Neuron (in vitro differentiated cells): ENCODE results near the gene CACNA1H.
"Not testable (repeated sequence)": the region's sequence is repeated elsewhere in the genome, so short reads cannot be mapped to it uniquely, and the experiment has no call there.

Experiments used
- H2AFZ ChIP-seq: one replicate; pipeline ENCODE4 v1.6.1; 2013; ENCODE audit warnings: low read depth, mild to moderate bottlenecking, inconsistent platforms, low read length, moderate library complexity
- H3K27me3 ChIP-seq: one replicate; pipeline ENCODE4 v1.6.1; 2013; ENCODE audit warnings: low read length; ENCODE audit not compliant: insufficient read depth
- H3K36me3 ChIP-seq: one replicate; pipeline ENCODE4 v1.6.1; 2013; ENCODE audit warnings: low read length; ENCODE audit not compliant: insufficient read depth
- H3K4me1 ChIP-seq: one replicate; pipeline ENCODE4 v1.6.1; 2013; ENCODE audit warnings: low read length; ENCODE audit not compliant: insufficient read depth
- H3K4me3 ChIP-seq: 2 replicates; pipeline ENCODE4 v1.5.1; 2013; ENCODE audit warnings: mild to moderate bottlenecking, low read length, moderate library complexity
- H3K9me3 ChIP-seq: one replicate; pipeline ENCODE4 v1.6.1; 2013; ENCODE audit warnings: low read length

CACNA1H gene

GRCh38 chr16:1225051-1225451 lies 72.1 kb downstream of the CACNA1H start, which contains the start of gene TPSG1:
TPSG1 (minus strand) TSS chr16:1225268; CDS start chr16:1225252, 16 bp downstream.
- Histone ChIP-seq H3K9me3 (no peaks in the 10 kb centered on the region), H3K36me3 (no peaks in the 10 kb centered on the region), H2AFZ (no peak within 1 kb of the TSS), H3K4me1 (no peaks in the 10 kb centered on the region), H3K4me3 (no peak within 1 kb of the TSS), H3K27me3 (no peaks in the 10 kb centered on the region)

- H3K27me3 ChIP-seq, H2AFZ ChIP-seq, H3K4me1 ChIP-seq, H3K4me3 ChIP-seq, H3K9me3 ChIP-seq, H3K36me3 ChIP-seq: not testable (repeated sequence)
Measured at GRCh38 chr16:1225728-1226311, 72.9 kb downstream of the CACNA1H start.

GRCh38 chr16:1226692-1227091 lies 73.8 kb downstream of the CACNA1H start:
- H3K36me3 ChIP-seq, H3K4me3 ChIP-seq, H3K27me3 ChIP-seq: not testable (repeated sequence)

GRCh38 chr16:1228227-1228626 lies 75.3 kb downstream of the CACNA1H start:
- not testable (repeated sequence) for H2AFZ ChIP-seq

More at GRCh38 chr16:1226692-1227091, 73.8 kb downstream of the CACNA1H start:
- H3K9me3 ChIP-seq, H3K4me1 ChIP-seq, H2AFZ ChIP-seq: not testable (repeated sequence)

GRCh38 chr16:1229476-1229875 lies 76.6 kb downstream of the CACNA1H start:
- not testable (repeated sequence) for H3K4me1 ChIP-seq, H3K36me3 ChIP-seq, H2AFZ ChIP-seq

More at GRCh38 chr16:1228227-1228626, 75.3 kb downstream of the CACNA1H start:
- H3K4me1 ChIP-seq, H3K4me3 ChIP-seq, H3K9me3 ChIP-seq, H3K36me3 ChIP-seq, H3K27me3 ChIP-seq: not testable (repeated sequence)

GRCh38 chr16:1230084-1230470 lies 77.2 kb downstream of the CACNA1H start, which contains the start of gene TPSB2:
TPSB2 (minus strand) TSS chr16:1230184; CDS start chr16:1229951, 233 bp downstream.
- not testable (repeated sequence) for H3K4me3 ChIP-seq, H3K4me1 ChIP-seq, H3K36me3 ChIP-seq, H3K27me3 ChIP-seq, H2AFZ ChIP-seq, H3K9me3 ChIP-seq

More at GRCh38 chr16:1229476-1229875, 76.6 kb downstream of the CACNA1H start:
- H3K27me3 ChIP-seq, H3K9me3 ChIP-seq, H3K4me3 ChIP-seq: not testable (repeated sequence)

- H3K36me3 ChIP-seq, H3K27me3 ChIP-seq: not testable (repeated sequence)
Measured at GRCh38 chr16:1230471-1231212, 77.7 kb downstream of the CACNA1H start.

GRCh38 chr16:1231301-1231700 lies 78.4 kb downstream of the CACNA1H start:
- H3K9me3 ChIP-seq, H3K36me3 ChIP-seq, H3K27me3 ChIP-seq, H3K4me1 ChIP-seq, H2AFZ ChIP-seq, H3K4me3 ChIP-seq: not testable (repeated sequence)

More at GRCh38 chr16:1230471-1231212, 77.7 kb downstream of the CACNA1H start:
- H2AFZ ChIP-seq, H3K4me3 ChIP-seq, H3K9me3 ChIP-seq, H3K4me1 ChIP-seq: not testable (repeated sequence)

GRCh38 chr16:1232049-1232748 lies 79.3 kb downstream of the CACNA1H start:
- not testable (repeated sequence) for H3K4me1 ChIP-seq, H3K27me3 ChIP-seq, H3K9me3 ChIP-seq, H3K4me3 ChIP-seq, H2AFZ ChIP-seq, H3K36me3 ChIP-seq

GRCh38 chr16:1236659-1237058 lies 83.8 kb downstream of the CACNA1H start:
- not testable (repeated sequence) for H2AFZ ChIP-seq, H3K9me3 ChIP-seq, H3K4me3 ChIP-seq, H3K27me3 ChIP-seq, H3K36me3 ChIP-seq, H3K4me1 ChIP-seq

- H3K27me3 ChIP-seq: no peaks in the 10 kb centered on the region
- H3K9me3 ChIP-seq: no peaks in the 10 kb centered on the region
- H3K4me3 ChIP-seq: no peak overlapping the region
- H2AFZ ChIP-seq: no peak overlapping the region
- H3K36me3 ChIP-seq: no peaks in the 10 kb centered on the region
- H3K4me1 ChIP-seq: no peaks in the 10 kb centered on the region
Measured at GRCh38 chr16:1237990-1238389, 85.1 kb downstream of the CACNA1H start.

GRCh38 chr16:1238909-1239308 lies 86.0 kb downstream of the CACNA1H start:
- H3K4me1 ChIP-seq, H2AFZ ChIP-seq, H3K4me3 ChIP-seq, H3K27me3 ChIP-seq, H3K9me3 ChIP-seq, H3K36me3 ChIP-seq: not testable (repeated sequence)

GRCh38 chr16:1239575-1239974 lies 86.7 kb downstream of the CACNA1H start:
- not testable (repeated sequence) for H3K9me3 ChIP-seq, H3K4me1 ChIP-seq, H3K27me3 ChIP-seq, H3K4me3 ChIP-seq, H2AFZ ChIP-seq, H3K36me3 ChIP-seq
